ENCODE data around the gene MAPKBP1. TPM values are rescaled to one million over a fixed set of nuclear protein-coding genes. Genes with fewer than 3 reads are reported as not detected.

MAPKBP1 gene
- total RNA-seq, 1 experiment from 2014 or later, result 14.5 TPM

GRCh38 chr15:41857316-41857715 is 83.0 kb downstream of the MAPKBP1 start (continued):
- TF ChIP-seq E2F5 (CRISPR knock-in tag; IDR thresholded peaks at IDR 0.05), result no peak
- TF ChIP-seq HMGXB4 (CRISPR knock-in tag; IDR thresholded peaks at IDR 0.05), result no peak
- no peak for TF ChIP-seq USF1 (CRISPR knock-in tag; IDR thresholded peaks at IDR 0.05)

GRCh38 chr15:41858756-41859155 is 84.5 kb downstream of the MAPKBP1 start:
- no peaks in the 10 kb centered on the region for H3K9me3 Mint-ChIP-seq
- ChIA-PET POLR2A (no interaction called here), CTCF (interaction anchor here (0.6 to 3.1 kb wide), 17 partner anchors 10 to 97 kb away, joined by 3 to 23 read pairs (median 5); partner anchors contain the start of gene MAPKBP1)
- peak; percentile 13 for ATAC-seq
- no peaks in the 10 kb centered on the region for H3K36me3 Mint-ChIP-seq
- peaks cover 9% of the 10 kb centered on the region for H3K4me1 Mint-ChIP-seq
- no peaks in the 10 kb centered on the region for H3K27me3 Mint-ChIP-seq (ENCODE audit: low read depth)
- no peak overlapping the region for H3K4me3 Mint-ChIP-seq
- TF ChIP-seq NFE2L1 (CRISPR knock-in tag; IDR thresholded peaks at IDR 0.05) (no peak), E2F1 (CRISPR knock-in tag; IDR thresholded peaks at IDR 0.05) (no peak), NFYB (CRISPR knock-in tag; conservative IDR thresholded peaks at IDR 0.05; ENCODE audit: low read depth) (no peak), JUN (CRISPR knock-in tag; IDR thresholded peaks at IDR 0.05) (no peak)
- peak; percentile 37 for DNase-seq (ENCODE audit: low spot score)
- peak overlapping the region; percentile 60; the same call in 1 of the 2 replicates for H3K27ac Mint-ChIP-seq

- ChIA-PET CTCF (interaction anchor here (2.5 to 3.1 kb wide), 2 partner anchors 44 to 86 kb away, joined by 23 to 27 read pairs; partner anchors contain the start of gene MAPKBP1), POLR2A (no interaction called here)
- H3K27ac Mint-ChIP-seq, result no peak overlapping the region
- H3K4me1 Mint-ChIP-seq, result peaks cover 9% of the 10 kb centered on the region
- ATAC-seq (0 out of 2 replicates have a peak, but pooled peaks have one; percentile 10), DNase-seq (ENCODE audit: low spot score) (no peak)
- H3K27me3 Mint-ChIP-seq (ENCODE audit: low read depth), result no peaks in the 10 kb centered on the region
- no peaks in the 10 kb centered on the region for H3K36me3 Mint-ChIP-seq
- H3K9me3 Mint-ChIP-seq, result no peaks in the 10 kb centered on the region
- H3K4me3 Mint-ChIP-seq, result no peak overlapping the region
- TF ChIP-seq CBFB (CRISPR knock-in tag; IDR thresholded peaks at IDR 0.05; ENCODE audit: low read depth) (no peak), ZSCAN18 (CRISPR knock-in tag; IDR thresholded peaks at IDR 0.05) (no peak), ZMAT4 (CRISPR knock-in tag; IDR thresholded peaks at IDR 0.05) (no peak), ERG (CRISPR knock-in tag; IDR thresholded peaks at IDR 0.05) (no peak), ZBTB21 (CRISPR knock-in tag; IDR thresholded peaks at IDR 0.05; ENCODE audit: borderline replicate concordance) (no peak), RORB (CRISPR knock-in tag; IDR thresholded peaks at IDR 0.05) (no peak), NR1H2 (CRISPR knock-in tag; IDR thresholded peaks at IDR 0.05) (no peak), HMGXB4 (CRISPR knock-in tag; IDR thresholded peaks at IDR 0.05) (no peak), CREM (CRISPR knock-in tag; IDR thresholded peaks at IDR 0.05) (no peak), CTCF (IDR thresholded peaks at IDR 0.05) (no peak), JAZF1 (CRISPR knock-in tag; IDR thresholded peaks at IDR 0.05) (no peak), SMAD3 (CRISPR knock-in tag; IDR thresholded peaks at IDR 0.05; ENCODE audit: borderline replicate concordance) (no peak), EMX1 (CRISPR knock-in tag; IDR thresholded peaks at IDR 0.05) (no peak)
These were observed 86.0 kb downstream of the MAPKBP1 start for GRCh38 chr15:41860049-41860828.

Measured in WTC11 (cell line).